ENCODE measurements around the gene RBFOX2.
"Not testable (repeated sequence)": the region's sequence is repeated elsewhere in the genome, so short reads cannot be mapped to it uniquely, and the experiment has no call there.

RBFOX2 gene

DNA sequence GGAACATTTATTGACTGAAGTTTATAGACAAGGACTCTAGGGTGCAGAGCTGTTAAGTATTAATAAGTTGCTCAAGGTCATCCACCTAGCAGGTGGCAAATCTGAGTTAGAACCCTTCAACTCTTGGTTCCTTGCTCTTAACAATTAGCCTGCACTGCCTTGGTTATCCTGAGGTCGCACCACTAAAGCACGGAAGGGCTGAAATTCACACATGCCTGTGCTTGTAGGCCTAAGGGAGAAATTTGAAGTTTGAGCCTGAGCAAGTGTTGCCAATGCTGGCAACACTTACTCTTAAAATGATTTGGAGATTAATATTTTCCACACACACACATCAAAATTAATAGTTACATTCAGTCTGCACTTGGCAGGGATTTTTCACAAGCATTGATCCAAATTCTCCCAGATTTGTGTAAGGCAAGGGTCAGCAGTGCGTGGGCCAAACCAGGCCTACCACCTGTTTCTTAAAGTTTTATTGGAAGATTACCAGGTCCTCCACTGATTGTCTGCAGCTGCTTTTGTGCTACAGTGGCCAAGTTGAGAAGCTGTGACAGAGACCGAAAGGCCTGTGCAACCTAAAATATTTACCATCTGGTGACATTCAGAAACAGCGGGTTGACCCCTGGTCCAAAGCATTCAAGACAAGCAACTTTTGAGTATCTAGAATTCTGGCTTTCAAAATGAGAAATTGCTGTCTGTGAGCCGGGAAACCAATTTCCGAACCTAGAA, 294.7 kb downstream of the RBFOX2 start:
- no peak for DNase-seq (ENCODE audit: low read depth)

- DNase-seq (ENCODE audit: low read depth): no peak
These were observed 295.6 kb downstream of the RBFOX2 start for GRCh38 chr22:35733036-35733435.

DNA sequence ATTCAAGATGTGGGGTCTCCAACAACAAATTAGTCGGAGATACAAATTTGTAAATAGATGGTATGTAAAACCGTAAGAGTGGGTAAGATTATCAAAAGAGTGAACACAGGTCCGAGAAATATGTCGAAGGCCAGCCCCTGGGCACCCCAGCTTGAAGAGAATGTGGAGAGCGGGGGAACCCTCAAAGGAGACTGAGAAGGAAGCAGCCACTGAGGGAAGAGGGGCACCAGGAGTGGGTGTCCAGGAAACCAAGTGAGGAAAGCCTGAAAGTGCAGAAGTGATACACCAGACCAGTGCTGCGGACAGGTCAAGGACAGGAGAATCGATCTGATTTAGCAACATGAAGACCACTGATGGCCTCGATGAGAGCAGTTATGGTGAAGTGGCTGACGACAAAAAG, 296.5 kb downstream of the RBFOX2 start:
- no peak for DNase-seq (ENCODE audit: low read depth)

DNA sequence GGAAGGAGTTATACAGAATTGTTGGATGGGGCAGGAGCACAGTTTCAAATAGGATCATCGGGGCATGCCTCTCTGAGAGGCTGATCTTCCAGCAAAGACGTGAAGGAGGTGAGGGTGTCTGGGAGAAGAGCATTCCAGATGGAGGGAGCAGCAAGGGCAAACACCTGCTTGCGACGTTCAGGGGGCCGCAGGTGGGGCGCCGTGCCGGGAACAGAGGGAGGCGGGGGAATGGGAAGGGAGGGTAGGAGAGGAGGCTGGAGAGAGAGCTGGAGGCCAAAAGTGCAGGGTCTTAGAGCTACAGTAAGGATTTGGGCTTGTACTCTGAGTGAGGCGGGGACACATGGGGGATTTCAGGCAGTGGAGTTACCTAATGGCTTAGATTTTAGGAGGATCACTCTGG, 297.3 kb downstream of the RBFOX2 start:
- no peak for DNase-seq (ENCODE audit: low read depth)

- no peak for DNase-seq (ENCODE audit: low read depth)
These were observed 299.3 kb downstream of the RBFOX2 start for GRCh38 chr22:35729309-35729698.

GRCh38 chr22:35728639-35729308, 299.9 kb downstream of the RBFOX2 start:
- no peak for DNase-seq (ENCODE audit: low read depth)

DNA sequence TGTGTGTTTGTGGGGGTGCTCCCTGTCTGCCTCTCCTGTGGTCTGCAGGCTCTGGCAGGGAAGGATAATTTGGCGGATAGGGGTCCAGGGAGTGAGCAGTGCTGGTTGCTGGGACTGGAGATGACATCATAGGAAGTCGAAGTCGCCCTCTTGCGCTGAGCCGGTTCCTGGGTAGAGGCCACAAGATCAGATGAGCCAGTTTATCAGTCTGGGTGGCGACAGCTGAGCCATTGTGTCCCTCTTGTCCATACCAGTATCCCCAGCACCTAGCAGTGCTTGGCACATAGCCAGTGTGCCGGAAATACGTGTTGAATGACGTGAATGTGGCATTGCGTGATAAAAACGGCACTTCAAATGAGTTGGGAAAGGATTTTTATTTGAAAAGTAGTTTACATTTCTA, 301.2 kb downstream of the RBFOX2 start:
- no peak for DNase-seq (ENCODE audit: low read depth)

GRCh38 chr22:35726933-35727332, 301.7 kb downstream of the RBFOX2 start:
- no peak for DNase-seq (ENCODE audit: low read depth)

- DNase-seq (ENCODE audit: low read depth): no peak
These were observed 302.2 kb downstream of the RBFOX2 start for GRCh38 chr22:35726398-35726797.

DNA sequence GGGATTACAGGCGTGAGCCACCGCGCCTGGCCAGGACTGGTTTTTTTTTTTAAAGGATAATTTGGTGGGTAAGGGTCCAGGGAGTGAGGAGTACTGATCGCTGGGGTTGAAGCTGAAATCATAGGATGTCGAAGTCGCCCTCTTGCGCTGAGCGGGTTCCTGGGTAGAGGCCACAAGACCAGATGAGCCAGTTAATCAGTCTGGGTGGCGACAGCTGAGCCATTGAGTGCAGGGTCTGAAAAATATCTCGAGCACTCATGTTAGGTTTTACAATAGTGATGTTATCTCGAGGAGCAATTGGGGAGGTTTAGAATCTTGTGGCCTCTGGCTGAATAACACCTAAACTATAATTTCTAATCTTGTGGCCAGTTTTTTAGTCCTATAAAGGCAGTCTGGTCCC, 303.1 kb downstream of the RBFOX2 start:
- no peak for DNase-seq (ENCODE audit: low read depth)

DNA sequence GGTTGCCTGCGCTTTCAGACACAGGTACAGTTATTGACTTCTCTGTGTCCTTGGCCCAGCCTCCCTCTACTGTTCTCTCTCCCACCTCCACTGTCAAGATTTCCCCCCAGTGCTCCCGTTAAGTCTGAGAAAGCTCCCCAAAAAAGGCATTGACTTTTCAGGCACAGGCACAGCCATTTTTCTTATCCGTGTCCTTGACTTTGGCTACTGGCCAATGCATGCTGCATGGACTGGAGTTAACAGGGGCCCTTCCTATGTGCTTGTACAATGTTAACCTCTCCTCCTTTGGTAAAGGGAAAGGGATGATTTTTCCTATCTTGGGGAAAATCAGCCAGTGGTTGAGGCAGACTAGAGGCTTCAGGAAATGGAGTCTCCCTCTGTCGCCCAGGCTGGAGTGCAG, 306.7 kb downstream of the RBFOX2 start:
- DNase-seq (ENCODE audit: low read depth): no peak

GRCh38 chr22:35719212-35719875, 309.3 kb downstream of the RBFOX2 start:
- DNase-seq (ENCODE audit: low read depth): no peak

- no peak for DNase-seq (ENCODE audit: low read depth)
These were observed 311.1 kb downstream of the RBFOX2 start, which contains the start of gene APOL5 for GRCh38 chr22:35717572-35717971. Gene APOL5, plus strand, starts transcription at chr22:35717872. Its CDS starts 0 bp downstream, at chr22:35717872.

DNA sequence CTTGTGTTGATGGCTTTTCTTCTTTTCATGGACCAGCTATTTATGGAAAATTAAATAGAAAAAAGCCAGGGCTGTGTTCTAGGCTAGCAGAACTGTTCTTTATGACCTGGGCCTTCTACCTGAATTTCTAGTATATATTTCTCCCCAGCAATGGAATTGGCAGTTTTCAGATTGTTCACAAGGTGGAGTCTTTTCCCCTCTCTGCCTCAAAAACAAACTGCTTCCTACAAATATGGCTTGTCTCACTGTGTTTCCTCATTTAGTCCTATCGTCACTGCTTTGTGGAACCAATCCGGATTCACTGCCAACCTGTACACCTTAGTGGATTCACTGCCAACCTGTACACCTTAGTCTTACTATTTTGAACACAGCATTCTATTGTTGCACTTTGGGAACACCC, 316.0 kb downstream of the RBFOX2 start:
- no peak for DNase-seq (ENCODE audit: low read depth)

DNA sequence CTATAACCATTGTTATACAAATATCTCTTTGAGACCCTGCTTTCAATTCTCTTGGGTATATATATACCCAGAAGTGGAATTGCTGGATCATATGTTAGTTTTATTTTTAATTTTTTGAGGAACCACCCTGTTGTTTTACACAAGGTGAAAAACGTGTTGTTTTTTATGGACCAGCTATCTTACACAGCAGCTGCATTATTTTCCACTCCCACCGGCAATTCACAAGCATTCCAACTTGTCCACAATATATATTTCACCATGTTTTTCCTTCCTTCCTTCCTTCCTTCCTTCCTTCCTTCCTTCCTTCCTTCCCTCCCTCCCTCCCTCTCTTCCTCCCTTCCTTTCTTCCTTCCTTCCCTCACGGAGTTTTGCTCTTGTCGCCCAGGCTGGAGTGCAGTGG, 317.3 kb downstream of the RBFOX2 start:
- DNase-seq (ENCODE audit: low read depth): no peak

DNA sequence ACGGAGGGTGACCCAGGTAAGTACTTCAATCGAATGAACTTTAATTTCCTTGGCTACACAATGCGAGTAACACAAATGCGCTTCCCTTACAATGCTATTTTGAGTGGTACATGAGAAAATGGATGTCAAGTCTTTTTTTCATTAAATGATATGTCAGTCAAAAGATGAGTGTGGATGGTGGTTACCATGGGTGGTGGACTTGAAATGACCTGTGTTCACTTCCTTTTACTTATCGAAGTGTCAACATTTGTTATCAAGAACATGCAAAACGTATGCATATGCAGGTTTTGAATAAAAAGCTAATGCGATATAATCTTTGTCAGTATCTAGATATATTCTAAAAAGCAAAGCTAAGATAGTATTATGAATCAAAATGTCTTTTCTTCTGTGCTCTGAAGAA, 319.7 kb downstream of the RBFOX2 start:
- DNase-seq (ENCODE audit: low read depth): no peak

DNA sequence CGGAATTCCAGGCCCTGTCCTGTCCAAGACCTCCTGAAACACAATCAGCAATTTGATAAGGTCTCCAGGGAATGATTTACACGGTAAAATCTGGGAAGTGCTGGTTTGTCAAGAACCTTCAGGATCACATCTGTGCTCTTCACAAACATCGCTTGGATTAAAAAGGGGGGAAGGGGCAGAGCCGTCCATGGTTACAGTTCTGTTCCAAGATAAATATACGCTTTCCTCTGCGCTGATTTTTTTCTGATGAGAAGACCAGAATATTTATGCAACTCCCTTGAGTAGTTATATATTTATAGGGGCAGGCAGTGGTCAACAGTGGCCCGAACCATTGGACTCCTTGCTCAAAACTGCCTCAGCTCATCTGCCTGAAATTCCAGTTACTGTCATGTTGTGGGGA, 320.2 kb downstream of the RBFOX2 start:
- DNase-seq (ENCODE audit: low read depth): no peak

DNA sequence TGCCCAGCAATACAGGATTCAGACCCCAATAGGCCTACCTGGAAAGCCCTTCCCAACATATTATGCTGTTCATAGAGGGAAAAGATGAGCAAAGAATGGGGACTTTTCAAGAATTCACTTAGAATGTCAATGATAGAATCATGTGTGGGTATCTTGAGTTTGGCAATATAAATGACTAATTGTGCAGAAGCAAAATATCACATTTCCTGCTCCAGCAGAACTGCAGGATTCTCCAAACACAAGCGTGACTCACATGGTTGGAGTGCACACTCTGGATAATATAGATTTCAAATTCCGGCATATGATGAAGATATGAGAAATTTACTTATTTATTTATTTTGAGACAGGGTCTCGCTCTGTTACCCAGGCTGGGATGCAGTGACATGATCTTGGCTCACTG, 323.5 kb downstream of the RBFOX2 start:
- DNase-seq (ENCODE audit: low read depth): no peak

- no peak for DNase-seq (ENCODE audit: low read depth)
These were observed 324.6 kb downstream of the RBFOX2 start for GRCh38 chr22:35703861-35704584.

- not testable (repeated sequence) for DNase-seq (ENCODE audit: low read depth)
These were observed 328.8 kb downstream of the RBFOX2 start for GRCh38 chr22:35699852-35700251.

DNA sequence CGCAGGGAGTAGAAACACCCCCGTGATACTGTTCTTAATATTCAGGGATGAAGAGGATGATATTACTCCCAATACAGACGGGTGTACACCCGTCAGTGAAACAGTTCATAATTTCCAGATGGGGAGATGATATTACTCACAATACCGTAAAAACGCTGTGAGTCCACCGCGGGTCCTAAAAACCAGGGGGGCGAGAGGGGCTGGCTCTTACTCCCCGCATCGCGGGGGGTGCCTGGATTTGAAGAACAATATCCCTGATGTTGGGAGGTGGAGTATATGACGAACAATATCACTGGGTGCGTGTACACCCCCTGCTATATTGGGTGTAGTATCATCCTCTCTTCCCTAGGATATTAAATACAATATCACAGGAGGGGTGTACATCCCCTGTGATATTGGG, 331.5 kb downstream of the RBFOX2 start:
- DNase-seq (ENCODE audit: low read depth): no peak

DNA sequence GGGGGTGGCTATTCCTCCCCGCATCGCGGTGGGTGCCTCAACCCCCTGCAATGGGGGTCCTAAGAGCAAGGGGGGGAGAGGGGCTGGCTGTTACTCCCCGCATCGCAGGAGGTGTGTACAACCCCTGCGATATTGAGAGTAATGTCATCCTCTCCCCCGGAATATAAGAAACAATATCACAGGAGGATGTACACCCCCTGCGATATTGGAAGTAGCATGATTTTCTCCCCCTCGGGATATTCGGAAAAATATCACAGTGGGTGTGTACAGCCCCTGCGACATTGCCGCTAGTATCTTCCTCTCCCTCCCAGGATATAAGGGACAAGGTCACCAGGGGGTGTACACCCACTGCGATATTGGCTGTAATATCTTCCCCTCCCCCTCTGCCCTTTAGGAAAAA, 333.4 kb downstream of the RBFOX2 start:
- no peak for DNase-seq (ENCODE audit: low read depth)

- no peak for DNase-seq (ENCODE audit: low read depth)
These were observed 338.6 kb downstream of the RBFOX2 start for GRCh38 chr22:35690001-35690400.
